Stomach smooth muscle (tissue), 2 donors: ENCODE results near the gene AGBL1.

ENCODE experiments used
- H3K27ac ChIP-seq: one replicate; pipeline ENCODE4 v1.7.0; 2013; ENCODE audit warnings: mild to moderate bottlenecking, low read length, inconsistent platforms
- H3K27me3 ChIP-seq, 2 donors: one replicate each; pipeline ENCODE4 v1.7.0; 2013; ENCODE audit warnings: low read length in 2 of 2; ENCODE audit not compliant: insufficient read depth in 2 of 2, control insufficient read depth in 1 of 2
- H3K36me3 ChIP-seq, 2 donors: one replicate each; pipeline ENCODE4 v1.7.0; 2013; ENCODE audit warnings: low read length in 2 of 2; ENCODE audit not compliant: control insufficient read depth in 2 of 2, insufficient read depth in 2 of 2
- H3K4me1 ChIP-seq: one replicate; pipeline ENCODE4 v1.7.0; 2013; ENCODE audit warnings: low read length; ENCODE audit not compliant: control insufficient read depth, insufficient read depth
- H3K4me3 ChIP-seq, 2 donors: one replicate each; pipeline ENCODE4 v1.7.0; 2013; ENCODE audit warnings: low read length in 2 of 2
- H3K9ac ChIP-seq, 2 donors: one replicate each; pipeline ENCODE4 v1.7.0; 2013; ENCODE audit warnings: low read length in 2 of 2, mild to moderate bottlenecking in 1 of 2
- H3K9me3 ChIP-seq, 2 donors: one replicate each; pipeline ENCODE4 v1.7.0; 2013; ENCODE audit warnings: low read length in 2 of 2; ENCODE audit not compliant: control insufficient read depth in 2 of 2
- donor health status: healthy.
- donor health status: Pancreatic carcinoma.

The AGBL1 gene

DNA sequence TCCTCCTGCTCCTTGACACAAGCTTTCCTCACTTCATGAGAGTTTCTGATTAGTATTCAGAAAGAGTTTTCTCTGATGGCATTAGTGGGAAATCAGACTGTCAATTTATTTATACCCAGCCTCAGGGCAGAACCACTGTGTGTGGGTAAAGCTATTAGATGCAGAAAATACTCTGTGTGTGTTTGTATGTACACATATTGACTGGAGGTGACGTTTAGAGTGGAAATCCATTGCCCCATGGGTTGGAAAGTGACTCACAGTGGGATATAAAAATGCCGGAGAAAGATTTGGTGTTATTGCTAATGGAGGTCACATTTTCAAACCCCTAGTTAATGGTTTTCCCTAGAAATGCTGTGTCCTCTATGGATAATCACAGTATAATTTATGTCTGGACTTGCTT is 577.6 kb downstream of the AGBL1 start:
- no peaks in the 10 kb centered on the region for H3K4me1 ChIP-seq
- H3K27ac ChIP-seq = no peak overlapping the region
- no peaks in the 10 kb centered on the region for H3K9me3 ChIP-seq
- no peaks in the 10 kb centered on the region for H3K36me3 ChIP-seq
- H3K9ac ChIP-seq = no peak overlapping the region
- no peaks in the 10 kb centered on the region for H3K27me3 ChIP-seq
- no peak overlapping the region for H3K4me3 ChIP-seq

DNA sequence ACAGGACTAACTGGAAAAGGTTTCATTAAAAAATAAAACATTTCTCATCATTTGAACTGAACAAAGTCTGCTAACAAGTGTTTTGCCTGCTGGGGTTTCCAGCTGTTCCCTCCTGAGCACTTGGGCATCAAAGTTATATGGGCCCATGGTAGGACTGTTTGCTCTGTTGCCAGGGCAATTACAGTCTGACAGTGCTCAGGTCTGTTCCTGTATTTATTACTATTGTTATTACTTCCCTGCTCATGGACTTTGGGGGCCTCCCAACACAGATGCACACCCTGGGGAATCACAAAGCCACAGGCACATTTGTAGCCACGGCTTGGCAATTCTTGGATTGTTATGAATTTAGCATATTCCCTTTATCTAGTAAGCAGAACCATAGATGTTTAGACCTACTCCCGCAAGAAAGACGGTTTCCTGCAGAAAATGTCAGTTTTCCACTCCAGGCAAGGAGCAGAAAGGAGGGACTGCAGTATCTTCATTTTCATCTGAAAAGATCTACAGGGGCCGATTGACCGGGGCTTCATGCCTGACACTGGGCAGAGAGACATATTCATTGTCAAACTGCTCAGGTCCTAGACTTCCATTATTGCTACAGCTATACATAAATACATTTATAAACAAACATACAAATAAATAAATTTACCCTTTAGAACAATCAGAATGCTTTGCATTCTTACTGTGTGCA is 580.2 kb downstream of the AGBL1 start:
- Histone ChIP-seq H3K4me3 (no peak overlapping the region), H3K9me3 (no peaks in the 10 kb centered on the region), H3K36me3 (no peaks in the 10 kb centered on the region), H3K27me3 (no peaks in the 10 kb centered on the region), H3K9ac (no peak overlapping the region), H3K4me1 (no peaks in the 10 kb centered on the region), H3K27ac (no peak overlapping the region)

DNA sequence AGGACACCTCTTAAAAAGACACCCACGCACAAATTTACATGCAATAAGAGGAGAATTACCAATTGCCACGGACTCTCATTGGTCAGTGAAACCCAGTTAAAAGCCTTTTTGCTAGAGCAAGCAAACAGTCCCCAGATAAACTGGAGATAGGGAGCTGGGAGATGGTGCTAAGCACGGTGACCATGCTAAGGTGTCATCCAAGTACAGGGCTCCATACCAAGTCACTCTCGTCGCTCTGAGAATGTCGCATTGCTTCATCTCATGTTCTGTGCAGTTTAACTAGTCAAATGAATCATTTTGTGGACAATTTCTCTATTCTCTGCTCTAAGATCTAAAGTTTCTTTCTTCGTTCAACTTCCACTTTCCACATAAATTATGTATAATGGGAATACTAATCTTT is 581.9 kb downstream of the AGBL1 start:
- no peak overlapping the region for H3K4me3 ChIP-seq
- no peak overlapping the region for H3K27ac ChIP-seq
- no peak overlapping the region for H3K9ac ChIP-seq
- no peaks in the 10 kb centered on the region for H3K4me1 ChIP-seq
- no peaks in the 10 kb centered on the region for H3K36me3 ChIP-seq
- H3K9me3 ChIP-seq = no peaks in the 10 kb centered on the region
- H3K27me3 ChIP-seq = no peaks in the 10 kb centered on the region

DNA sequence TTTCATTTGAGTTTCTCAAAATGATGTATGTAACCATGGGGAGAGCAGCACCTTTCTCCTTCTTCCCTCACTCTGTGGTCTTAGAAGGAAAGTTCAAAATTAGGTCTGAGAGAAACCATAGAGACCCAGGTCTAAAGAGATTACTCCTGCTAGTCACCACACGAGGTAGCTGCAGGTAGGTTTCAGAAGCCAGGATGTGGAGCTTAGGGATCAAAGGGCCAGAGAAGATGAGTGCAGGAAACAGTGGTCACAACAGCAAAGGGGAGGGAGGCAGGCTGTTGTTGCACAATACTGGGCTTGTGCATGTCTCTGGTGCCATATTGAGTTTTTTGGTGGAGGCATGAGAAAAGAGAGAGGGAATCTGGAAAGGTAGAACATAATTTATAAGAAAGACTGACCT is 583.6 kb downstream of the AGBL1 start:
- Histone ChIP-seq H3K27ac (no peak overlapping the region), H3K4me3 (no peak overlapping the region), H3K36me3 (no peaks in the 10 kb centered on the region), H3K4me1 (no peaks in the 10 kb centered on the region), H3K27me3 (no peaks in the 10 kb centered on the region), H3K9me3 (no peaks in the 10 kb centered on the region), H3K9ac (no peak overlapping the region)

DNA sequence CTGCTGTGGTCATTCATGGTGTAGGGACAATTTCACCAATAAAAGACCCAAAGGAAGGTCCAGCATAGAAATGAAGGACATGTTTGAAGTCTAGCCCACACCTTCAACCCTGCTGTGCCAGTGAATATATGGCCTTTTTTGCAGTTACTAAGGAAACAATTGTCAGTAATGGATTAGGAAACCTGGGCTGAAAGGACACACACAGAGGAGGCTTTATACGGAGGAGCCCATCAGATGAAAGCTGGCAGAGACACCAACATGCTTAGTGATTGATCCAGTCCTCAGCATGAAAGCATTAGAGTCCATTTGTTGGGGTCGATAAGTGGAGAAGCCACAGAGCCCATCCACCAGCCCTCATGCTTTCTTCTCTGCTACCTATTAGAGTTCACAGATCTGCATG is 584.3 kb downstream of the AGBL1 start:
- no peak overlapping the region for H3K27ac ChIP-seq
- no peaks in the 10 kb centered on the region for H3K27me3 ChIP-seq
- H3K36me3 ChIP-seq = no peaks in the 10 kb centered on the region
- H3K9ac ChIP-seq = no peak overlapping the region
- H3K4me3 ChIP-seq = no peak overlapping the region
- no peaks in the 10 kb centered on the region for H3K4me1 ChIP-seq
- H3K9me3 ChIP-seq = no peaks in the 10 kb centered on the region

DNA sequence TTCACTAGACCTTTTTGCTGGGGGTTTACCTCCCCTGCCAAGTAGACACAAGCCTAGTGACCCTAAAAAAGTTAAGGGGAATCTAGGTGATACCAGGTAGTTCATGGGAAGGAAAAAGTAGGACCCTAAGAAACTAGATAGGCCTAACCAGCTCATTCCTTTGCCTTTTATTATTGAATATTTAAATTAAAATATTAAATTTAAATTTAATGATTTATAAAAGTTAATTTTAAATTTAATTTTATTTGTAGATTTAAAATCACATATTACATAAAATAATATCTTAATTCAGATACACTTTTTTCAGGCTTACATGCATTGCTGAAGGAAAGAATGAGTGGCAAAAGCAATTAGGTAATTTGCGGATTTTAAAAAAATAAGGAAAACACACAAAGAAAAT is 584.9 kb downstream of the AGBL1 start:
- no peak overlapping the region for H3K27ac ChIP-seq
- H3K4me3 ChIP-seq = no peak overlapping the region
- no peaks in the 10 kb centered on the region for H3K4me1 ChIP-seq
- H3K27me3 ChIP-seq = no peaks in the 10 kb centered on the region
- no peaks in the 10 kb centered on the region for H3K36me3 ChIP-seq
- no peak overlapping the region for H3K9ac ChIP-seq
- no peaks in the 10 kb centered on the region for H3K9me3 ChIP-seq

DNA sequence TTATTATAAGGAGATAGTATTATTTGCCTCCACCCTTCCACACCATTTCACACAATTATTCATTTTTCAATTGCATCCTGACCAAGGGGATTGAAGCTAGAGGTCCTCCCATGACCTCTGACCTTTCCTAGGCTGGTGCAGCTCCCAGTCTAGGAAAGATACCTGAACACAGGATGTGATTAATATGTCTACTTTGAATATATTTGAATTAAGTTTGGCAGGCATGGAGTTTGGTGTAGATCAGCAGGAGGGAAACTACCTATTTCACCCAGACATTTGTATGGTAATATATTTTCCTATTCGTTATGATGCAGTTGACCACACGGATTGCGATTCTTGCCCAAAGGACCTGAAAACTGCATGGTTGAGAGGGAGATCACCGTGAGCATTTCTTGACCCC is 596.3 kb downstream of the AGBL1 start:
- Histone ChIP-seq H3K9me3 (no peaks in the 10 kb centered on the region), H3K27ac (no peak overlapping the region), H3K27me3 (no peaks in the 10 kb centered on the region), H3K36me3 (no peaks in the 10 kb centered on the region), H3K4me1 (no peaks in the 10 kb centered on the region), H3K9ac (no peak overlapping the region), H3K4me3 (no peak overlapping the region)

DNA sequence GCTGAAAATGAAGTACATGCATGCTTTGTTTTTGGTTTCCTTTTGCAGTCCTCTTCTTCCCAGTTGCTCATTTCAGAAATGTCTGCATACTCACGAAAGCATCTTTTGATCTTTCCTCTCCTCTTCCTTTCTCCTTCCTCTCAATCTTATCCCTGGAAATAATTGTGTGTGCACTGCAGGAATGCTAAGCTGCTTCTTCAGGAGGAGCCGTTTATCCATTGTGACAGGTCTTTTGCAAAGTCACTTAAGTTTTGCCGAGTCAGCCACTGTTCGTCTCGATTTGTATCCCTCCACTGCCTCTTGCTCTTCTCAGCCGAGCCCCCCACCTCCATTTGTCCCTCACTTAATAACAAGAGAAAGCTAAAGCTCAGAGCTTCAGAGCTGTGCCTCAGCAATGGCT is 597.6 kb downstream of the AGBL1 start:
- Histone ChIP-seq H3K4me3 (no peak overlapping the region), H3K9ac (no peak overlapping the region)

DNA sequence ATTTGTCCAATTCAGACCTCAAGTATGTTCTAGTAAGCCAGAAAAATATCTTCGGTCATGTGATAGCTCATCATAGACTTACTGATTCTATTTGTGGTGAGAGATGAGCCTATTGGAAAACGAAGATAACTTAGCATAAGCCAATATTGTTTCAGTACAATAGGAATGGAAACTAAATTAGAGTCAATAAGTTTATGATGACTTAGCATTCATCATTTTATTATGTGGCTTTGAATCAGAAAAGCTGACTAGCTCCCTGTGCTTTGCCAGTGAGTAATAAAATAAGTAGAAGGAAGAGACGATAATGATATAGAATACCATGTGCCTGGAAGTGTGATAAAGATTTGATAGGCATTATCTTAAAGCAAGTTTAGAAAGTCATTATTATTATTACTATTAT is 605.6 kb downstream of the AGBL1 start:
- Histone ChIP-seq H3K9me3 (no peaks in the 10 kb centered on the region), H3K4me1 (no peaks in the 10 kb centered on the region), H3K27me3 (no peaks in the 10 kb centered on the region), H3K4me3 (no peak overlapping the region), H3K36me3 (no peaks in the 10 kb centered on the region), H3K9ac (no peak overlapping the region), H3K27ac (no peak overlapping the region)

More for the DNA sequence above, 597.6 kb downstream of the AGBL1 start:
- Histone ChIP-seq H3K4me1 (no peaks in the 10 kb centered on the region), H3K27ac (no peak overlapping the region), H3K9me3 (no peaks in the 10 kb centered on the region), H3K27me3 (no peaks in the 10 kb centered on the region), H3K36me3 (no peaks in the 10 kb centered on the region)

DNA sequence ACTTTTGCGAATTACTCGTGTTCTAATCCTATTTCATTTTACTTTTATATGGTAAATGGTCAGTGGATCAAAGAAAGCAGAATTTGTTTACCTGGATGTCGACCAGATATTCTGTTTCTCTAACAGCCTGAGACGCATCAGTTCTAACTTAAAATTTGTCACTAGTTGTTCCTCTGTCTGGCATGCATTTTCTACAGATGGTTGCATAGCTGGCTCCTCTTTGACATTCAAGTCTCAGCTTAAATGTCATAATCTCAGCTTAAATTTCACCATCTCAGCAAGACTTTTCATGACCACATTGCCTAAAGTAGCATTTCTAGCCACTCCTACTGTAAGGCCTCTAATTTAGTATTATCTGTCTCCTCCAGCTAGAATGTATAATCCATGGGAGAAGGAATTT is 609.3 kb downstream of the AGBL1 start:
- H3K36me3 ChIP-seq = no peaks in the 10 kb centered on the region
- H3K27me3 ChIP-seq = no peaks in the 10 kb centered on the region
- H3K4me1 ChIP-seq = no peaks in the 10 kb centered on the region
- no peak overlapping the region for H3K4me3 ChIP-seq
- no peak overlapping the region for H3K27ac ChIP-seq
- no peaks in the 10 kb centered on the region for H3K9me3 ChIP-seq
- no peak overlapping the region for H3K9ac ChIP-seq

DNA sequence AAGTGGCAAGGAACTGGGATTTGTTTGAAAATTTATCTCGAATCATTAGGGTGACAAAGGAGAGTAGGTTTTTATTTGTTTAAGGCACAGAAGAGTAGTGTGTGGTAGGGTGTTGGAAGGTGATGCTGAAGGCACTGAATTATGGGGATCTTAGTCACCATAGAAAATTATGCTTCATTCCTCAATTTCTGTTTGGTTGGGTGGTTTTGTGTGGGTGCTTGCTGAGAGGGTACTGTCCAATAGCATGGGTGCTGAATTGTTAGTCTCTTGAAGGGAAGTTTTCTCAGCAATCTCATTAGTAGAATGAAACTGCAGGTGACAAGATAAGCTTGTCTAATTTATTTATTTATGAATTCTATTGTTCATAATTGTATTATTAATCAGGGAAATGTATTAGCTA is 610.9 kb downstream of the AGBL1 start:
- no peak overlapping the region for H3K27ac ChIP-seq
- no peaks in the 10 kb centered on the region for H3K9me3 ChIP-seq
- H3K4me1 ChIP-seq = no peaks in the 10 kb centered on the region
- H3K9ac ChIP-seq = no peak overlapping the region
- H3K36me3 ChIP-seq = no peaks in the 10 kb centered on the region
- no peak overlapping the region for H3K4me3 ChIP-seq
- H3K27me3 ChIP-seq = no peaks in the 10 kb centered on the region
